ENCODE results near the gene FUT2.
"Not testable (repeated sequence)": the region's sequence is repeated elsewhere in the genome, so short reads cannot be mapped to it uniquely, and the experiment has no call there.

FUT2 gene

GRCh38 chr19:48687776-48688175 is 8.0 kb upstream of the FUT2 start:
- Histone ChIP-seq H3K36me3 (ENCODE audit: insufficient read depth, low read length) (no peaks in the 10 kb centered on the region), H2AFZ (ENCODE audit: low read length) (no peak overlapping the region)

GRCh38 chr19:48689449-48689848 is 6.3 kb upstream of the FUT2 start:
- H3K27ac ChIP-seq (ENCODE audit: low read depth, low read length, poor library complexity, severe bottlenecking), result no peak overlapping the region
- H2AFZ ChIP-seq (ENCODE audit: low read length), result no peak overlapping the region
- no peaks in the 10 kb centered on the region for H3K79me2 ChIP-seq (ENCODE audit: insufficient read depth, low read length)
- H4K20me1 ChIP-seq (ENCODE audit: insufficient read depth, low read length), result no peaks in the 10 kb centered on the region
- H3K9me3 ChIP-seq (ENCODE audit: low read length), result no peaks in the 10 kb centered on the region
- H3K36me3 ChIP-seq (ENCODE audit: insufficient read depth, low read length), result no peaks in the 10 kb centered on the region
- no peaks in the 10 kb centered on the region for H3F3A ChIP-seq (ENCODE audit: insufficient read depth, low read length)
- no peaks in the 10 kb centered on the region for H3K9me2 ChIP-seq (ENCODE audit: low read depth, low read length)
- TF ChIP-seq CTCF (IDR thresholded peaks at IDR 0.05; ENCODE audit: low read length), result no peak
- TF ChIP-seq EZH2 (IDR thresholded peaks at IDR 0.05; ENCODE audit: borderline replicate concordance, low read length), result no peak
- peaks cover 7% of the 10 kb centered on the region; the same call in 1 of the 2 replicates for H3K27me3 ChIP-seq (ENCODE audit: insufficient read depth, low read length)
- H3K4me2 ChIP-seq (ENCODE audit: low read length), result no peak overlapping the region
- H3K4me3 ChIP-seq (ENCODE audit: low read depth, low read length, poor library complexity, severe bottlenecking), result no peak overlapping the region
- H3K9ac ChIP-seq (ENCODE audit: low read length), result no peak overlapping the region
- no peaks in the 10 kb centered on the region for H3K4me1 ChIP-seq (ENCODE audit: insufficient read depth, low read length, severe bottlenecking)

More at GRCh38 chr19:48687776-48688175, 8.0 kb upstream of the FUT2 start:
- TF ChIP-seq EZH2 (IDR thresholded peaks at IDR 0.05; ENCODE audit: borderline replicate concordance, low read length), result no peak
- TF ChIP-seq CTCF (IDR thresholded peaks at IDR 0.05; ENCODE audit: low read length), result no peak
- no peaks in the 10 kb centered on the region for H3F3A ChIP-seq (ENCODE audit: insufficient read depth, low read length)
- H3K4me1 ChIP-seq (ENCODE audit: insufficient read depth, low read length, severe bottlenecking), result no peaks in the 10 kb centered on the region
- H3K9me3 ChIP-seq (ENCODE audit: low read length), result no peaks in the 10 kb centered on the region
- H3K9me2 ChIP-seq (ENCODE audit: low read depth, low read length), result no peaks in the 10 kb centered on the region
- H3K4me2 ChIP-seq (ENCODE audit: low read length), result no peak overlapping the region
- H3K27ac ChIP-seq (ENCODE audit: low read depth, low read length, poor library complexity, severe bottlenecking), result no peak overlapping the region
- H3K4me3 ChIP-seq (ENCODE audit: low read depth, low read length, poor library complexity, severe bottlenecking), result no peak overlapping the region
- no peak overlapping the region for H3K9ac ChIP-seq (ENCODE audit: low read length)
- H4K20me1 ChIP-seq (ENCODE audit: insufficient read depth, low read length), result no peaks in the 10 kb centered on the region
- no peaks in the 10 kb centered on the region for H3K79me2 ChIP-seq (ENCODE audit: insufficient read depth, low read length)
- H3K27me3 ChIP-seq (ENCODE audit: insufficient read depth, low read length), result peaks cover under 1% of the 10 kb centered on the region; the same call in 1 of the 2 replicates

GRCh38 chr19:48693629-48694028 is 2.1 kb upstream of the FUT2 start:
- not testable (repeated sequence) for H3K27ac ChIP-seq (ENCODE audit: low read depth, low read length, poor library complexity, severe bottlenecking); H3K79me2 ChIP-seq (ENCODE audit: insufficient read depth, low read length); H3K4me3 ChIP-seq (ENCODE audit: low read depth, low read length, poor library complexity, severe bottlenecking); H3K4me1 ChIP-seq (ENCODE audit: insufficient read depth, low read length, severe bottlenecking); H3K4me2 ChIP-seq (ENCODE audit: low read length); H4K20me1 ChIP-seq (ENCODE audit: insufficient read depth, low read length); H3K9ac ChIP-seq (ENCODE audit: low read length); H2AFZ ChIP-seq (ENCODE audit: low read length); H3K9me2 ChIP-seq (ENCODE audit: low read depth, low read length); H3K36me3 ChIP-seq (ENCODE audit: insufficient read depth, low read length); H3K27me3 ChIP-seq (ENCODE audit: insufficient read depth, low read length); H3K9me3 ChIP-seq (ENCODE audit: low read length); H3F3A ChIP-seq (ENCODE audit: insufficient read depth, low read length)

- no peak overlapping the region for H3K4me3 ChIP-seq (ENCODE audit: low read depth, low read length, poor library complexity, severe bottlenecking)
- H2AFZ ChIP-seq (ENCODE audit: low read length), result no peak overlapping the region
- no peaks in the 10 kb centered on the region for H3K9me3 ChIP-seq (ENCODE audit: low read length)
- no peaks in the 10 kb centered on the region for H4K20me1 ChIP-seq (ENCODE audit: insufficient read depth, low read length)
- no peaks in the 10 kb centered on the region for H3K79me2 ChIP-seq (ENCODE audit: insufficient read depth, low read length)
- peaks cover 7% of the 10 kb centered on the region; the same call in 1 of the 2 replicates for H3K27me3 ChIP-seq (ENCODE audit: insufficient read depth, low read length)
- TF ChIP-seq EZH2 (IDR thresholded peaks at IDR 0.05; ENCODE audit: borderline replicate concordance, low read length) (no peak), CTCF (IDR thresholded peaks at IDR 0.05; ENCODE audit: low read length) (no peak)
- H3K9ac ChIP-seq (ENCODE audit: low read length), result no peak overlapping the region
- no peak overlapping the region for H3K4me2 ChIP-seq (ENCODE audit: low read length)
- no peaks in the 10 kb centered on the region for H3K36me3 ChIP-seq (ENCODE audit: insufficient read depth, low read length)
- H3K27ac ChIP-seq (ENCODE audit: low read depth, low read length, poor library complexity, severe bottlenecking), result no peak overlapping the region
- H3K9me2 ChIP-seq (ENCODE audit: low read depth, low read length), result no peaks in the 10 kb centered on the region
- no peaks in the 10 kb centered on the region for H3K4me1 ChIP-seq (ENCODE audit: insufficient read depth, low read length, severe bottlenecking)
- no peaks in the 10 kb centered on the region for H3F3A ChIP-seq (ENCODE audit: insufficient read depth, low read length)
Observed at GRCh38 chr19:48696353-48697010, 711 bp downstream of the FUT2 start.

All from OCI-LY1 (cell line).